ENCODE data around the gene CCNQ.

GRCh38 chrX:153640045-153640686, 41.2 kb upstream of the CCNQ start:
- no peak for TF ChIP-seq CTCF (conservative IDR thresholded peaks at IDR 0.05; ENCODE audit: low read depth, low read length)
- TF ChIP-seq EZH2 (IDR thresholded peaks at IDR 0.05; ENCODE audit: borderline replicate concordance, low read depth, low read length, poor library complexity, severe bottlenecking) = no peak

All from A673 (cell line).